HG03432 (cell line): ENCODE measurements around the gene PEX10.

Experiments used
- ATAC-seq: cut with Tn5 transposase; IDR thresholded peaks from one replicate; pipeline ENCODE4 v1.9.1; 2021; ENCODE audit warnings: mild to moderate bottlenecking, moderate library complexity; ENCODE audit not compliant: unreplicated experiment

Gene PEX10

DNA sequence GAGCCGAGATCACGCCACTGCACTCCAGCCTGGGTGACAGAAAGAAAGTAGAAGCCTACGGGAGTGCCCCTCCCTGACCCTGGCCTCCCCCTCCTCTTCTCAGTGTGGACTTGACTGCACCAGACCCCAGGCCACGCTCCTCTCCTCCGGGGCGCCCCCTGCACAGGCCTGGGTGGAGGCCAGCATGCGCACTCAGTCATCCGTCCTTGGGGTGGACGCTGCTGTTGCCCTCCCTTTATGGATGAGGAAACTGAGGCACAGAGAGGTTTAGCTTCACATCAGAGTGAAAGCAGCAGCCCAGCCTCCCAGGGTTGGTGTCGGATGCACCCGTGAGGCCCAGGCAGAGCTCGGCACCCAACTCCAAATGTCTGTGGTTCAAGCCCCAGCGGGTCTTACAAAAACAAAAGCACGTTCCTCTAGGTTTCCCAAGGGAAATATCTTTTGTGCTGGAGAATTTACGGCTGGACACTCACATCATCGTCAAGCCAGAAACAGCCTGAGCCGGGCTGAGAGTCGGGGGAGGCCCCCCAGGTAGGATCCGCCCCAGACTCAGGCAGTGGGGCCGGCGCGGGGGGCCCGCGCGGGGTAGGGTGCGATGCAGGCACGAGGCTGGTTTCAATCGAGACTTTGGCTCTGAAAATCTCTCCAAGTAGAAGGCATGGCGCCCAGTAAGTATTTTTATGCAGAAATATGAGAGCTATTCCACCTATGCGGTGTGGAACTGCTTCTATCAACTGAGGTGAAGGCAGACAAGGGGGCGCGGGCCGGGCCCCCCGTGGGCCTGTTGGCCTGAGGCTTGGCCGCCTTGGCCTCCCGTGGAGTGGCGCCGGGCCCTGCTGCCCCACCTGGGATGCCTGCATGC, 57.6 kb downstream of the PEX10 start:
- no peak for ATAC-seq
